Glutamatergic neuron (in vitro differentiated cells): ENCODE results near the gene EDC3. TPM values are rescaled to one million over a fixed set of nuclear protein-coding genes. Genes with fewer than 3 reads are reported as not detected.

ENCODE experiments used
- DNase-seq: peaks from one replicate; pipeline ENCODE4 v3.0.0; 2022
- H3K27ac Mint-ChIP-seq: one replicate; pipeline ENCODE4 v1.8.0; 2020; ENCODE audit warnings: mild to moderate bottlenecking, mixed read lengths, inconsistent platforms; ENCODE audit not compliant: unreplicated experiment
- H3K27me3 Mint-ChIP-seq: one replicate; pipeline ENCODE4 v1.8.0; 2020; ENCODE audit warnings: mild to moderate bottlenecking, moderate library complexity, mixed read lengths, inconsistent platforms; ENCODE audit not compliant: unreplicated experiment
- H3K36me3 Mint-ChIP-seq: one replicate; pipeline ENCODE4 v1.8.0; 2020; ENCODE audit warnings: mild to moderate bottlenecking, mixed read lengths, inconsistent platforms; ENCODE audit not compliant: unreplicated experiment
- H3K4me1 Mint-ChIP-seq: one replicate; pipeline ENCODE4 v1.8.0; 2020; ENCODE audit warnings: mild to moderate bottlenecking, low read depth, mixed read lengths, inconsistent platforms; ENCODE audit not compliant: unreplicated experiment
- H3K4me3 Mint-ChIP-seq: one replicate; pipeline ENCODE4 v1.8.0; 2020; ENCODE audit warnings: mild to moderate bottlenecking, mixed read lengths, inconsistent platforms; ENCODE audit not compliant: unreplicated experiment
- H3K9me3 Mint-ChIP-seq: one replicate; pipeline ENCODE4 v1.8.0; 2020; ENCODE audit warnings: mild to moderate bottlenecking, moderate library complexity, mixed read lengths, inconsistent platforms; ENCODE audit not compliant: unreplicated experiment
- CTCF ChIP-seq: fragments of 200-600 bp; sonication (generic); IDR thresholded peaks from one replicate; pipeline ENCODE4 v1.5.0; 2021; ENCODE audit not compliant: partially characterized antibody, unreplicated experiment
- total RNA-seq: library from RNA; stranded (reverse); fragmentation: NEBNext Ultra II Directional; extraction: Animal tissue kit (Norgen Biotek cat#: 25700); gene quantifications from one replicate; pipeline ENCODE4 v1.2.1, GENCODE V29; 2021; ENCODE audit not compliant: unreplicated experiment

The EDC3 gene
- total RNA-seq, 1 donor from 2014 or later = 66.0 TPM

- Mint-ChIP-seq H3K27ac (no peak overlapping the region), H3K27me3 (peaks cover 4% of the 10 kb centered on the region), H3K4me1 (peaks cover 10% of the 10 kb centered on the region), H3K9me3 (peaks cover 6% of the 10 kb centered on the region), H3K36me3 (peaks cover 5% of the 10 kb centered on the region), H3K4me3 (no peak overlapping the region)
- DNase-seq = peak; percentile 75
- TF ChIP-seq CTCF = peak; percentile 90
Measured at GRCh38 chr15:74635228-74635627, 60.6 kb downstream of the EDC3 start.

GRCh38 chr15:74633781-74634180 lies 62.0 kb downstream of the EDC3 start:
- Mint-ChIP-seq H3K4me3 (no peak overlapping the region), H3K9me3 (peaks cover 6% of the 10 kb centered on the region), H3K36me3 (peaks cover 4% of the 10 kb centered on the region), H3K27ac (no peak overlapping the region), H3K27me3 (peaks cover 7% of the 10 kb centered on the region), H3K4me1 (peaks cover 10% of the 10 kb centered on the region)
- DNase-seq = no peak
- TF ChIP-seq CTCF = no peak

GRCh38 chr15:74632601-74633000 lies 63.2 kb downstream of the EDC3 start:
- H3K27ac Mint-ChIP-seq = no peak overlapping the region
- no peaks in the 10 kb centered on the region for H3K36me3 Mint-ChIP-seq
- no peak overlapping the region for H3K4me3 Mint-ChIP-seq
- peaks cover 10% of the 10 kb centered on the region for H3K4me1 Mint-ChIP-seq
- H3K27me3 Mint-ChIP-seq = peaks cover 7% of the 10 kb centered on the region
- TF ChIP-seq CTCF = no peak
- peaks cover 6% of the 10 kb centered on the region for H3K9me3 Mint-ChIP-seq
- DNase-seq = no peak

- H3K27me3 Mint-ChIP-seq = peaks cover 7% of the 10 kb centered on the region
- H3K36me3 Mint-ChIP-seq = no peaks in the 10 kb centered on the region
- DNase-seq = peak; percentile 86
- H3K27ac Mint-ChIP-seq = peak overlapping the region; percentile 63
- peak; percentile 70 for TF ChIP-seq CTCF
- H3K9me3 Mint-ChIP-seq = peaks cover 6% of the 10 kb centered on the region
- H3K4me1 Mint-ChIP-seq = peaks cover 10% of the 10 kb centered on the region
- H3K4me3 Mint-ChIP-seq = no peak overlapping the region
Measured at GRCh38 chr15:74631935-74632560, 63.8 kb downstream of the EDC3 start.

GRCh38 chr15:74631408-74631807 lies 64.4 kb downstream of the EDC3 start:
- no peak for TF ChIP-seq CTCF
- no peak overlapping the region for H3K4me3 Mint-ChIP-seq
- peaks cover 7% of the 10 kb centered on the region for H3K27me3 Mint-ChIP-seq
- peaks cover 6% of the 10 kb centered on the region for H3K9me3 Mint-ChIP-seq
- no peak for DNase-seq
- no peaks in the 10 kb centered on the region for H3K36me3 Mint-ChIP-seq
- H3K27ac Mint-ChIP-seq = peak overlapping the region; percentile 63
- peaks cover 10% of the 10 kb centered on the region for H3K4me1 Mint-ChIP-seq
